Measurements from ENCODE around the gene CRELD2. TPM values are rescaled to one million over a fixed set of nuclear protein-coding genes. Genes with fewer than 3 reads are reported as not detected.

The CRELD2 gene
- total and polyA plus RNA-seq, 2 experiments from 2014 or later, result 35.7 to 47.7 TPM

GRCh38 chr22:49928555-49929210 is 10.2 kb downstream of the CRELD2 start:
- Mint-ChIP-seq H3K27me3 (ENCODE audit: insufficient read depth, low read depth, poor library complexity) (peaks cover 21% of the 10 kb centered on the region), H3K9me3 (no peaks in the 10 kb centered on the region), H3K27ac (no peak overlapping the region), H3K4me3 (no peak overlapping the region), H3K4me1 (peaks cover 13% of the 10 kb centered on the region), H3K36me3 (ENCODE audit: low read depth) (peaks cover 2% of the 10 kb centered on the region; the same call in 1 of the 3 replicates)
- peak; percentile 33 for ATAC-seq
- TF ChIP-seq NANOG (IDR thresholded peaks at IDR 0.05; ENCODE audit: borderline replicate concordance) (no peak), ETS1 (IDR thresholded peaks at IDR 0.05) (no peak), STAT1 (IDR thresholded peaks at IDR 0.05; ENCODE audit: unreplicated experiment) (no peak), CREB1 (CRISPR knock-in tag; IDR thresholded peaks at IDR 0.05; ENCODE audit: low read depth) (no peak), ZNF462 (CRISPR knock-in tag; IDR thresholded peaks at IDR 0.05) (no peak), REST (IDR thresholded peaks at IDR 0.05; ENCODE audit: unreplicated experiment) (no peak), ZNF114 (CRISPR knock-in tag; IDR thresholded peaks at IDR 0.05) (no peak), ZNF331 (CRISPR knock-in tag; IDR thresholded peaks at IDR 0.05; ENCODE audit: low read depth) (no peak), EZH2phosphoT487 (IDR thresholded peaks at IDR 0.05; ENCODE audit: unreplicated experiment) (no peak)
- H3K4me3 ChIP-seq, result peak overlapping the region; percentile 41; the same call in 1 of the 2 replicates
- H3K4me1 ChIP-seq (ENCODE audit: insufficient read depth), result no peaks in the 10 kb centered on the region; the same call in 1 of the 2 replicates
- peak overlapping the region; percentile 66 for H3K4me2 ChIP-seq
- H4K20me1 ChIP-seq (replicated peaks; ENCODE audit: insufficient read depth), result no peaks in the 10 kb centered on the region
- H3K9me2 ChIP-seq (ENCODE audit: insufficient read depth), result no peaks in the 10 kb centered on the region
- H3K27ac ChIP-seq (ENCODE audit: low read depth), result no peak overlapping the region
- peak; percentile 52 for DNase-seq (ENCODE audit: low spot score)
- H3K79me2 ChIP-seq (replicated peaks; ENCODE audit: insufficient read depth), result no peaks in the 10 kb centered on the region
- no peak overlapping the region for H2AFZ ChIP-seq
- peaks cover 9% of the 10 kb centered on the region for H3K27me3 ChIP-seq (ENCODE audit: insufficient read depth)
- no peaks in the 10 kb centered on the region; the same call in 1 of the 2 replicates for H3F3A ChIP-seq (replicated peaks; ENCODE audit: low read depth)
- no peaks in the 10 kb centered on the region for H3K36me3 ChIP-seq (ENCODE audit: insufficient read depth)

All from GM23338 (cell line).